CD4-positive, alpha-beta T cell treated with Interleukin-6 at 100 ng/mL for 8 hours (primary cell): ENCODE results near the gene RBMY1D.
"Not testable (repeated sequence)": the region's sequence is repeated elsewhere in the genome, so short reads cannot be mapped to it uniquely, and the experiment has no call there.

Source experiments
- DNase-seq: peaks from one replicate; pipeline ENCODE4 v3.0.0-alpha.2; 2020; ENCODE audit warnings: mixed read lengths, low spot score

RBMY1D gene

DNA sequence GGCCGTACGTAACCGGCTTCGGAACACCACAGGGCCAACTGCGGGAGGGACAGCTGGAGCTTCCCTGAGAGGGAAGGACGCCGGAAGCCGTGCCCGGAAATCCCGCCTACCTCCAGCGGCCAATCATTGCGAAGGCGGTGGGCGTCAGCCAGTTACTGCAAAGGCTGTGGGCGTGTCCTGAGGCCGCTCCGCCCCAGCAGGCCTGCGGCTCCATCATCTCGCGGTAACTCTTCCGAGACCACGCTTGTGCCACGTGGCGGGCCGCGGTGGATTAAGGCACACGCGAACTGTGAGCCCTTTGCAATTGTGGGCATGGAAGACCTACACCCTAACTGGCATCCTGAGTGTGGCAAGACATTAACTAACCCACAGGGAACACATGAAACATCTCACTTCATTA, at the start of gene RBMY1D:
RBMY1D (minus strand) TSS at position 101 of the 400 bp plus-strand sequence. CDS start 2,013 bp downstream, outside the sequence.
- DNase-seq, result not testable (repeated sequence)

DNA sequence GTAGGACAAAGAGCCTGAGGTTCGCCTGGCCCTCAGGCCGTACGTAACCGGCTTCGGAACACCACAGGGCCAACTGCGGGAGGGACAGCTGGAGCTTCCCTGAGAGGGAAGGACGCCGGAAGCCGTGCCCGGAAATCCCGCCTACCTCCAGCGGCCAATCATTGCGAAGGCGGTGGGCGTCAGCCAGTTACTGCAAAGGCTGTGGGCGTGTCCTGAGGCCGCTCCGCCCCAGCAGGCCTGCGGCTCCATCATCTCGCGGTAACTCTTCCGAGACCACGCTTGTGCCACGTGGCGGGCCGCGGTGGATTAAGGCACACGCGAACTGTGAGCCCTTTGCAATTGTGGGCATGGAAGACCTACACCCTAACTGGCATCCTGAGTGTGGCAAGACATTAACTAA, 23.6 kb upstream of the RBMY1D start, which contains the start of gene RBMY1E:
RBMY1E (minus strand) TSS at position 101 of the 400 bp plus-strand sequence. CDS start 1,978 bp downstream, outside the sequence.
- not testable (repeated sequence) for DNase-seq

DNA sequence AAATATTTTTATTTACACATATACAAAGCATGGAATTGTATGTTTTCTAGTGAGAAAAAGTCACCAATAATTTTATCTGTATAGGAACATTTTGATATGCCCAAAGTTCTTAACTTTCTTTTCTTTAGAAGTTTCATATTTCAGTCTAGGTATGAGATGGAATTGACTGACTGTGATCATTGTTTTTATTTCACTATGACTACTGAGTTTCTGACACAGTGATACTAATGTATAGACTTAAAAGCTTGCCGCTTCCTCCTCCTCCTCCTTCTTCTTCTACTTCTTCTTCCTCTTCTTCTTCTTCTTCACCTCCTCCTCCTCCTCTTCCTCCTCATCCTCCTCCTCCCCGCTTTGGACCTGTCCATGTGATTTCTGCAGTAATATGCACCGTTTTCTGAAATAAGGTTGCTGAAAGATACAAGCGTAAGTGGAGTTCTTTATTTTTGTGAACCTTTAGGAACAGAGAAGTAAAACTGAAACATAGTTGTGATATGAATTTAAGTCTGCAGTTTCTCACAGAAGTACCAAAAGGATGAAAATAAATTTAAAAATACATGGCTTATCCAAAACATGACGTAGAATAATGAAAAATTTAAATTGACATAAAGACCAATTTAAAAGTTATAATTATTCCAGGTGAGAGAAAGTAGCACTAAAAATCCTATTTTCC, 24.8 kb downstream of the RBMY1D start:
- not testable (repeated sequence) for DNase-seq

DNA sequence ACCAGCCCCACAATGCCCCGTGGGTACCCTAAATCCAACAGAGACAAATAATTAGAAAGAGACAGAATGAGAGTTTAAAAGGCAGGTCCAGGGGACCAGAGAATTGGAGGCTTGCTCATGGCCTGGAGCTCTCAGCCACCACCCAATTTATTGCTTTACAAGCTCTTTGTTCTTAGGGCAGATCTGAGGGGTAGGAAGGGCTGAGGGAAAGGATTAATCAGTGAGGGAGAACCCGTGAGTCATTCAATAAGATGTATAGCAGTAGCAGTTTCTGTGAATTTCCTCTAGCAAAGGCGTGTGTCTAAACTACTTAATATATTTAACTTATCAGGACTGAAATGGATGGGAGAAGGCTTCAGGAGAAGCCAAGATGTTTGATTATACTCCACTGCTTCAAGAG, 48.8 kb downstream of the RBMY1D start:
- DNase-seq, result no peak

DNA sequence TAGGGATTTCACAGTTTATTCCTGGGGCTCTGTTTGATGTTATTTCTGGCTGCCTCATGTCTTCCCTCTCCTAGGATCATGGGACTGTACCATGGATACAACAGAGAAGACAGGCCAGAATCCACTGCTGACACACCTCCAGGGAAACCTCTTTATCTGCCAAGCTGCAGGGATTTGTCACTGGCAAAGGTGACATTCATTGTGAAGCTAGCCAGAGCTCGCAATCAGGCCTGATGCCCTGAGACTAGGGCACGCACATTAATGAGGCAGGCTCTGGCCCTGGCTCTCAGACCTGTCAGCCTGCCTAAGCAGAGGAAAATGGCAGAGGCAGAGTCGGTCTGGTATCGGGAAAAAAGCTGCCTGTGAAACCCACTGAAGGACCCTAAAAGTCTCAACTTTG, 52.2 kb downstream of the RBMY1D start:
- DNase-seq, result no peak

DNA sequence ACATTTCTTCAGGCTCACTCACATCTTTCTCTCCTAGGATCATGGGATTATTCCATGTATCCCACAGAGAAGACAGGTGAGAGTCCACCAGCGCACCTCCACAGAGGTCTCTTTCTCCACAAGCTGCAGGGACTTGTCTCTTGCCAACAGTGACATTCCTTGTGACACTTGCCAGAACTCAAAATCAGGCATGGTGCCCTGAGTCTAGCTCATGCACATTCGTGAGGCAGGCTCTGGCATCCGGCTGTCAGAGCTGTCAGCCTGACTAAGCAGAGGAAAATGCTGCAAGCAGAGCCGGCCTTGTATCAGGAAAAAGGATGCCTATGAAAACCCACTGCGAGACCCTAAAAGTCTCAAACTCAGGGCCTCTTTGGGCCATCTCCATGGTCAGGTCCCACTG, 54.8 kb downstream of the RBMY1D start:
- no peak for DNase-seq

DNA sequence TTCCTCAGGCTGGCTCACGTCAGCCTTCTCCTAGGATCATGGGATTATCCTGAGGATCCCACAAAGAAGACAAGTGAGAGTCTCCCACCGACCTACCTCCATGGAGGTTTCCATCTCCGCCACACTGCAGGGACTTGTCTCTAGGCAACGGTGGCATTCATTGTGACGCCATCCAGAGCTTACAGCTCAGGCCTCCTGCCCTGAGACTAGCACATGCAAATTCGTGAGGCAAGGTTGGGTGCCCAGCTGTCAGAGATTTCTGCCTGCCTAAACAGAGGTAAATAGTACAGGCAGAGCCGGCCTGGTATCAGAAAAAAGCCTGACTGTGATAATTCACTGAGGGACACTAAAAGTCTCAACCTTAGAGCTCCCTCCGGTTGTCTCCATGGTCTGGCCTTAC, 58.0 kb downstream of the RBMY1D start:
- no peak for DNase-seq

DNA sequence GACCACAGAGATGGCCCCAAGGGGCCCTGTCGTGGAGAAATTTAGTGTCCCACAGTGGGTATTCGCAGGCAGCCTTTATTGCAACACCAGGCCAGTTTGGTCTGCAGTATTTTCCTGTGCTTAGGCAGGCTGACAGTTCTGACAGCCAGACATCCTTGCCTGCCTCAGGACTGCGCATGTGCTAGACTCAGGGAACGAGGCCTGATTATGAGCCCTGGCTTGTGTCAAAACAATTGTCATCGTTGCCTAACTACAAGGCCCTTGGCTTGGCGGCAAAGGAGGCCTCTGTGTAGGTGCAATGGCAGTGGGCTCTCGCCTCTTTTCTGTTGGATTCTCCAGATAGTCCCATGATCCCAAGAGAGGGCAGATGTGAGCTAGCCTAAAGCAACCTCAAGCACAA, 59.3 kb downstream of the RBMY1D start:
- no peak for DNase-seq
